NCI-H146 treated with DMSO at 0.1 percent for 48 hours (cell line): ENCODE measurements around the gene FILIP1L.

Experiments used
- DNase-seq: peaks from one replicate; lab custom pipeline; 2025; ENCODE audit not compliant: unreplicated experiment; lab: John Stamatoyannopoulos, UW

Gene FILIP1L

GRCh38 chr3:99929745-99930139 is 184.6 kb downstream of the FILIP1L start:
- no peak for DNase-seq

- no peak for DNase-seq
Measured at GRCh38 chr3:99928771-99929744, 185.2 kb downstream of the FILIP1L start.

- DNase-seq = no peak
Measured at GRCh38 chr3:99927671-99928457, 186.4 kb downstream of the FILIP1L start.

- no peak for DNase-seq
Measured at GRCh38 chr3:99925584-99926230, 188.6 kb downstream of the FILIP1L start.

GRCh38 chr3:99923873-99924272 is 190.4 kb downstream of the FILIP1L start:
- DNase-seq = no peak

GRCh38 chr3:99921986-99922385 is 192.3 kb downstream of the FILIP1L start:
- DNase-seq = no peak

- no peak for DNase-seq
Measured at GRCh38 chr3:99921377-99921695, 193.0 kb downstream of the FILIP1L start.

GRCh38 chr3:99920481-99921376 is 193.6 kb downstream of the FILIP1L start:
- no peak for DNase-seq

- DNase-seq = no peak
Measured at GRCh38 chr3:99919694-99920093, 194.6 kb downstream of the FILIP1L start.

- no peak for DNase-seq
Measured at GRCh38 chr3:99918715-99919114, 195.6 kb downstream of the FILIP1L start.

- DNase-seq = no peak
Measured at GRCh38 chr3:99915906-99916432, 198.3 kb downstream of the FILIP1L start.

- no peak for DNase-seq
Measured at GRCh38 chr3:99911433-99911832, 202.9 kb downstream of the FILIP1L start.

- DNase-seq = no peak
Measured at GRCh38 chr3:99910752-99911290, 203.5 kb downstream of the FILIP1L start.

GRCh38 chr3:99909714-99910495 is 204.4 kb downstream of the FILIP1L start:
- no peak for DNase-seq

- no peak for DNase-seq
Measured at GRCh38 chr3:99907959-99908544, 206.2 kb downstream of the FILIP1L start.

- no peak for DNase-seq
Measured at GRCh38 chr3:99903869-99904268, 210.4 kb downstream of the FILIP1L start.

GRCh38 chr3:99902091-99902490 is 212.2 kb downstream of the FILIP1L start:
- no peak for DNase-seq

- no peak for DNase-seq
Measured at GRCh38 chr3:99901200-99901926, 212.9 kb downstream of the FILIP1L start.
